NOMO-1 treated with dmso at 0.1 percent for 144 hours (cell line): Measurements from ENCODE around the gene CCDC93.

Source experiments
- DNase-seq: peaks from one replicate; lab custom pipeline; 2025; ENCODE audit not compliant: unreplicated experiment; lab: John Stamatoyannopoulos, UW

CCDC93 gene, protein sequence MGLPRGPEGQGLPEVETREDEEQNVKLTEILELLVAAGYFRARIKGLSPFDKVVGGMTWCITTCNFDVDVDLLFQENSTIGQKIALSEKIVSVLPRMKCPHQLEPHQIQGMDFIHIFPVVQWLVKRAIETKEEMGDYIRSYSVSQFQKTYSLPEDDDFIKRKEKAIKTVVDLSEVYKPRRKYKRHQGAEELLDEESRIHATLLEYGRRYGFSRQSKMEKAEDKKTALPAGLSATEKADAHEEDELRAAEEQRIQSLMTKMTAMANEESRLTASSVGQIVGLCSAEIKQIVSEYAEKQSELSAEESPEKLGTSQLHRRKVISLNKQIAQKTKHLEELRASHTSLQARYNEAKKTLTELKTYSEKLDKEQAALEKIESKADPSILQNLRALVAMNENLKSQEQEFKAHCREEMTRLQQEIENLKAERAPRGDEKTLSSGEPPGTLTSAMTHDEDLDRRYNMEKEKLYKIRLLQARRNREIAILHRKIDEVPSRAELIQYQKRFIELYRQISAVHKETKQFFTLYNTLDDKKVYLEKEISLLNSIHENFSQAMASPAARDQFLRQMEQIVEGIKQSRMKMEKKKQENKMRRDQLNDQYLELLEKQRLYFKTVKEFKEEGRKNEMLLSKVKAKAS

DNA sequence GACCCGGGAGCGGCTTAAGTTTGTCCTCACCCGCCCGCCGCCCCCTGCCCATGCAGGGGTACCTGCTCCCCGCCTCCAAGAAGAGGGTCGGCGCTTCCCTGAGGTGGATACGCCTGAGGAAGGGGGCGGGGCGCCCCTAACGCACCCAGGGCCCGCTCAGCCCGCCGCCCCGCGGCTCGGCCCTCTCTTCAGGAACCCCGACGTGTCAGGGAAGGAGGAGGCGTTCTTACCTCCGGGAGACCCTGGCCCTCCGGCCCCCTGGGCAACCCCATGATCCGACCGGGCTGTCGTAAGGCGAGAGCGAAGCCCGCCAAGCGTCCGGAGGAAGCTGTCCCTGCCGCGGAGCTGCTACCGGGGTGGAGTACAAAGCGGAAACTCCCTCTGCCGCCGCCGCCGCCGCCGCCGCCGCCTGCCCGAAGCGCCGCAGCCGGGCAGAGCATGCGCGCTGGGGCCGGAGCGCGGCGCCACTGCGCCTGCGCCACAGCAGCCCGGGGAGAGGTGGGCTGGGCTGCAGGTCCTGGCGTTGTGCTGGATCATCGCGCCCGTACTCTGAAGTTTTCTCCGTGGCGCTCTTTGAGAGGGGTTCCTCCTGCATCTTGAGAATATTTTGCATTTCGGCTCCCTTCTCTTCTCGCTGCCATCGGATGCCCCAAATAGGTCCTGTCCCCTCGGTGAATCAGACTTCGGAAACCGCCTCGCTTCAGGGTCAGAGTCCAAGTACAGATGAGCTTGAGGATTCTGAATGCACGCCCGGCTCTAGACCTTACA is at the start of gene CCDC93:
TSS of gene CCDC93 (minus strand) at position 347 of the 768 bp plus-strand sequence. CDS start at position 272, 75 bp downstream.
- DNase-seq, result peak; percentile 77

DNA sequence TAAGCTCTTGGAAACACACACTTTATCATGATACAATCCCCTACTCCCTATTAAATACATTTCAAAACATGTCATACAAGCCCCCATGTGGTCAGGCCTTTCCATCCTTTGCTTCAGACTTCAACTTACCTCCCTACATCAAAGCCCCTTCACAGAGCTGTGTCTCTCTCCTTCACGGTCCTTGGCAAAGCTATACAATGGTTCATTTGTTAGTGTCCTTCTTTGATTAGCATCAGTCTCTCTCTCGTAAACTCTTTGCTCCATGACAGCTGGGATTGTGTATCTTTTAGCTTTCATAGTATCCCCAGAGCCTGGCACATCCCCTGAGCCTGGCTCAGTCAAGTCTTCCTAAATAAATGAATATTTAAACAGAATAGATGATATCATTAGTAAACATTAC is 48.8 kb upstream of the CCDC93 start:
- no peak for DNase-seq

DNA sequence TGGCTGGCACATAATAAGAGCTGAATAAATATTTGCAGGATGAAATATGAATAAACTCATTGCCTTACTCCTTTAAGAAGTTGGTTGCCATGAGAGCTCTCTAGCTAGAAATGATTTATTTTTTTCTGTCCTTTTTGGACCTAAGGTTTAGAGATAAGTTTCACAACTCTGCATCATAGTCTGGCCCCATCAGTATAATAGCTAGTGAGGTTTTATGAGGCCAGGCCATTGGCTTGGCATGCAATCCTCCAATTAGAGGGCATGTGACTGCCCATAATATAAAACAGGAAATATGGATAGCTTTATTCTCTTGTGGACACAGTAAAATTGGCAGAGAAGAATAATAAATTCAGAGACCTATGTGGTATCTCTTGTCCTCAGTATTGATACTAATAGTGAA is 48.2 kb upstream of the CCDC93 start:
- peak; percentile 12 for DNase-seq

DNA sequence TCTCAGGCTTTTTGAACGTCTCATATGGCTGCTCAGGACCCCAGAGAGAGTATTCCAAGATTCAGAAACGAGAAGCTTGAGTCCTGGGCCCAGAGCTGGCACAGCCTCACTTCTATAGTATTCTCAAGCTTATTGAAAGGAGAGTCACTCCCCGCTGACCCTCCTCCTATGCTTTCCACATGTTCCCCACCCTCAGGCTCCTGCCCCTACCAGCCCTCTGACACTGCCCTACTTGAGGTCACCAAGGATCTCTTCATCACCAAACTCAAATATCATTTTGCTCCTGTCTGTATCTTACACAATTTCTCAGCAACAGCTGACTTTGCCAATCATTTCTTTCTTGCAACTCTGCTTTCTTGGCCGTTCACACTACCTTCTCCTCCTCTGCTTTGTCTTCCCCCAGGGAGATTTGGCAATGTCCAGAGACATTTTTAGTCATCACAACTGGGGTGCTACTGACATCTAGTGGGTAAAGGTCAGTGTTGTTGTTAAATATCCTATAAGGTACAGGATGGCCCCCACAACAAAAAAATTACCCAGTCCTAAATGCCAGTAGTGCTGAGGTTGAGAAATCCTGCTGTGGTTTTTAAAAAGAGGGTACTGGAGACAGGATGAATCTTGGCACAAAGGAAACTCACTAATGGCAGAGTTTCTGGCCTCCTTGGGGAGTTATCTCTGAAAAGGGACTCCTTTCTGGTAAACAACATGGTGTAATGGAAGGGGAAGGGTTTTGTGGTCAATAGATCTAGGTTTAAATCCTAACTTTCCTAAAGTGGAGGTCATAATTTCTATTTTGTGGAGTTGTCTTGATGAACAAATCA is 47.5 kb upstream of the CCDC93 start:
- peak; percentile 74 for DNase-seq

DNA sequence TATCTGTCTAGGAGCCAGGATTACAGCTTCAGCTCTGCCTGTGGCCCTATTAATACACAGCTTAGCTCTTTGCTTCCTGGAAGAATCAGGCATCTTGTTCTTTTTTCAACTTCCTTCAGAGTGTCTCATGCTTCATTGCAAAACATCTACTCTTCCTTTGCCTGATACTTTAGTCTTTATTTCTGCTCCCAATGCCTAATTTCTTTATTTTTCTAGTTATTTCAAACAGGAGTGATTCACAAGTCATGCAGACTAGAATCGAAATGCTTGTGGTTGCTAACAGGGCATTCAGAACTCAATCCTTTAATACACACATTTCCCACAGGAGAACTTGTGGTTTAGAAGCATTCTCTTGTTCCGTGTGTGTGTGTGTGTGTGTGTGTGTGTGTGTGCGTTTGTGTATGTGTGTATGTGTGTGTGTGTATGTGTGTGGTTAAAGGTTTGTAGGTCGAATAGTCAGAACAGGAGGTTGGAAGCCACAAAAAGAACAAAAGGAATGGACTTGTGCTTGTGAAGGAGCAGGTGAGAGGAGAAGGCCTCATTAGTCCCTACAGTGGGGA is 46.1 kb upstream of the CCDC93 start:
- DNase-seq, result peak; percentile 8

DNA sequence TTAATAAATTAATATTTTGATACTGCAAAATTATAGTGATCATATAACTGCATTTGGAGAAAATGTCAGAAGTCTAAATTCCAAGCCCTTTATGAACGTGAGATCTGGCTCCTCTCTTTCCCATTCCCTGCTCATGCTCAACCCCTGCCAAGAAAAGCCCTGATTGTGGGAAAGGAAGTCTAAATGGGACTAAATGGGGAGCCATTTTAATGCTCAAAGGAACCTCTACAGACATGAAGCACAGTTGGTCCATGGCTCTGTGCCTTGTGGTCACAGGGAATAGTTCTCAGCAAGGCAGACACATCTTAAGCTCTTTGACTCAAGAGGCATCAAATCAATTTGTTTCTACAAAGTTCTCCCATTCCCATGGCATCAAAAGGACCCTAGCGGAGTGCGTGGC is 45.1 kb upstream of the CCDC93 start:
- no peak for DNase-seq

DNA sequence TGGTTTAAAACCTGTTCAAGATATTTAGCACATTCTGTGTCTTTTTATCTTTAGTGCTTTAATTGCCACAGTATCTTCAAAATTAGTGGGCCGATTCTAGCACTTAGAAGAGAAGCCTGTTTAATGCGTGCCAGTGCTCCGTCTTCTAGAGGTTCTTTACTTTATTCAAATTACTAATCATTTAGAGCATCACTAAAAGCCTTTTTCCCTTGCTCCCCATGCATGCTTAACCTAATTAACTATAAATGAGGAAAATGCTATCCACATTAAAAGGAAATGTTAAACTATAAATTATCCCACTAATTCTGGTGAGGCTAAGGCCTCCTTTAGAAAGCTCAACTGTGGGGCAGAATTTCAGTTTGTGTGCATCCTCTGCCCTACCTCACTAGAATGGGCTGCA is 42.9 kb upstream of the CCDC93 start:
- no peak for DNase-seq

DNA sequence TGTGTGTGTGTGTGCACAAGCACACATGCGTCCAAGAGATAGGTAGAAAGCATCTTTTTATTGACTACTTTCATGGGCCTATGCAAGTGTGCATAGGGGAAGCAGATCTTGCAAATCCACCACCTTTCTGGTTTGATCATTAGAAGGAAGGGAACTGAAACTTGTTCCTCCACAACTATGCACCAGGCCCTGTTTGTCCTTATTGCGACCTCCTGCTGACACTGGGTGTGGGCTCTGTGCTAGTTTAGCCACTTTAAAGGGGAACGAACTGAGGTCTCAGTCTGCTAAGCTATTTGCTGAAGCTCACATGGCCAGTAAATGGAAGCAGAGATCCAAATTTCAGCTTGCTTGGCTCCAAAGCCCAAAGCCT is 42.3 kb upstream of the CCDC93 start:
- peak; percentile 87 for DNase-seq

DNA sequence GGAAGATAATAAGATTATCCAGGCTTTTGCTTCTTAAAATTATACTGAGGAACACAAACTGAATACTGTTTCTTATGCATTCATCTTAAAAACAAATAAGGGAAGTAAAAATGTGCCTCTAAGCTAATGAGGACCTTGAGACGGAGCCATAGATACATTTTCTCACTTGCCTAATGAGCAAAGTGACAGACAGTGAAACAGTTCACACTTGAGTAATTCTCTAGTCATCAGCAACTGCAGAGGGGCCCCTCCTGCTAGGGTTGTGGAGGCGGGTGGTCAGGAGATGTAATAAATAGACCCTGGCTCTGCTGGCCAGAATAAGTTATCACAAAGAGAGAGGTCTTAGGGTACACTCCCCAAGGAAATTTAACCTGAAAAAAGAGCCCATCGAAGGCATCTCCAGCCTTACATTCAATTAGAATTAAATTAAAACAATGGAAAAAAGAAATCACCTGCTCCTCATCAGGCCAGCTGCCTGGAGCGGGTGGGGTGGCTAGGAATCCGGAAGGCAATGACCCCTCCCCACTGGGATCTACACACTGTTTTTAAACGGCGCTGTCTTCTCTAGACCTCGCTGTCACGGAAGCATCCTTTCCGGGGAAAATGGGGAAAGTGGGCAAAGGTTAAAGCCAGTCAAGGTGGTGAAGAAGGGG is 41.8 kb upstream of the CCDC93 start:
- DNase-seq, result peak; percentile 58

DNA sequence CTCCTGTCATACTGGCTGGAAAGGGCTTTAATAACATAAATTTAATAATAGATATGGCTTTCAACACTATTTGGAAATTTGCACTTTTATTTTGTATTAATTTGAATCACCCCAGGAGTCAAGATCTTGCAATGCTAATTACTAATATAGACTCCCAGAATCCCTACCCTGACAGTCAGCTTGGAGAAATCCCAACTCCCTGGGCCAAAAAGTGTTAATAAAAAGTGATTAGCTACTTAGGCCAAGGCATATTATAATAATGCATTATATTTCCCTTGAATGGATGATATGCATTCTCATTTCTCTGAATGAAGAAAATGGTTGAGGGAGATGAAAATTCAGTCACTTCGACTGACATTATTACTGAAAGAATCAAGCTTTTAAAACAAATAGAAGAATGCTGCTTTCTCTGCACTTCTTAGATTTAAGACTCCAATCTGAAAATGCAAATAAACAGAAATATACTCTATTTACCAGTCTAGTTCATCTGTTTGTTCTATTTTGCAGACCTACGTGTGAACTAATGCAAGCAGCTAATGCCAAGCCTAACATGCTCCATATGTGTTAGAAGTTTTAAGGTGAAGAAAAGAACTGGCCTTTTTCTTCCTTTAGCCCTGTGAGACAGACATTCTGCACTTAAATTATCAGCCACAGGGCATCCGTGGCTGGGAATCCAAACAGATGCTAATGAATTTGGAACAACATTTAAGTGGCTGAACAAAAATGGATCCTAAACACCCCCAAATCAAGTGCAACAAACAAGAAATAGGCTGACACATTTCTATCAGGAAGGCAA is 40.5 kb upstream of the CCDC93 start:
- DNase-seq, result no peak

DNA sequence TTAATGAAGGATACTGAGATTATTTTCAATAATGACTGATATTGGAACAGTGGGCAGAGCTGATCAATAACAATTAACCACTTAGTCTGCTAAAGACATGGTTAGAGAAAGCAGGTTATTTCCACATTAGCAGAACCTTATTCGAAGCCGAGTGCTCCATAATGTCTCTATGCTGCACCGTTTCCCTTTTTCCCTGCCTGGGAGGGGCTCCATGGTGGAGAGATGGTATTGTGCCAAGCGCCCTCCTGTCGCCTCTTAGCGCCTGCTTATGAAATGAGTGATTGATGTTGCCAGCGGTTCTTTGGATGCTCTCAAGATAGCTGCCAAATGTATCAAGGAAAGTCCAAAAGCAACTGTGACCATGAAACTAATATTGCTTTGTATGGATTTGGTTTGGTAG is 39.8 kb upstream of the CCDC93 start:
- DNase-seq, result no peak

DNA sequence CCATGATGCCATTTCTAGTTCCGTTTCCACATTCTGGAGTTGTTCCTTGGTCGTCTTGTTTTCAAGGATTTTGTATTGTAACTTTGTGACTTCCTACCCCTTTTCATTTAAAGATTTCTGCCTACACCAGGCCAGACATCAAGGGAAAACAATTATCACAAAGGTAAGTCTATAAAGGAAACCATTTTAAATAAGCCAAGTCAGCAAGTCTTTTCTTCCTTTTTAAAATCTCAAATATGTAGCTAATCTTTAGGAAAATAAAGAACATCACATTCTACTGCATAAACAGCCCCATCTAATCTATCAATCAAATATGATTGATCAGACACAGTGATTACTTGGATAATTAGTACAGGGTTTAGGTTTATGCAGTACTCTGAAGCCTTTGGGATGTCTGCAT is 38.6 kb upstream of the CCDC93 start:
- no peak for DNase-seq

DNA sequence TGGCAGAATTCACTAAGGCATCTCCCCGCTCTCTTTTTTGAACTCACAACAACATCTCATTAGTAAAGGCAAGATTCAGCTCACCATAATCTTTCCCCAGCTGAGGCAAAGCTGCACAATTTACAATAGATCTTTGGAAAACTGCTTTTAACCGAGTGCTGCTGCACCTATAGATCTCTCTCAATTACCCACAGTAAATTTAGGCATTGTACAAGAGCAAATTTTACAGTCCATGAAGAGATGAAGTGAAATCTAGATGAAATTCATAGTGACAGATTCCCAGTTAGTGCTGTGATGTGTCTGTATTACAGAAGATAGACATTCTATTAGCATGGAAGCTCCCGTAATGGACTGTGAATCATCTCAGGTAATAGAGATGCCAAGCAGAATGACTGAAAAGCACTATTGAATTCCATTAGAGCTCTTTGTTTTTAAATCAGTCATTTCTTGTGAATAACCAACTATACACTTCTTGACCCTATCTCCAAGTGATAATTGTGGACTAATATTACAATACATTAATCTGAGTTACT is 38.0 kb upstream of the CCDC93 start:
- no peak for DNase-seq

DNA sequence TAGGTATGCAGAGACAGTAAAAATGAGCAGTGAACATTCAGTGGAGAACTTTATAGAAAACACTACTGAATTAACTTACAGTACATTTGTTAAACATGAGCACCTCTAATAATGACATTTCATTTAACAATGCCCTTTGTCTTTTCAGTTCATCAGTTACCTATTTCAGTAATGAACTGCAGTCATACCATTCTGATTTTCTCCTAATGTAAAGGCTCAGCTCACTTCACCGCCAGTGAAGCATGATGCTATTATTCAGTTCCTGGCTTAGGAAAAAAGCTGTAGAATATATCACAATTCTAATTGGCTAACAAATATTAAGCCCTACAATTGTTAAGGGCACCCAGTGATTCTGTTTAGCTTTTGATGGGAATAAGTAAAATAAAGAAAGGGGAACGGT is 37.1 kb upstream of the CCDC93 start:
- no peak for DNase-seq

DNA sequence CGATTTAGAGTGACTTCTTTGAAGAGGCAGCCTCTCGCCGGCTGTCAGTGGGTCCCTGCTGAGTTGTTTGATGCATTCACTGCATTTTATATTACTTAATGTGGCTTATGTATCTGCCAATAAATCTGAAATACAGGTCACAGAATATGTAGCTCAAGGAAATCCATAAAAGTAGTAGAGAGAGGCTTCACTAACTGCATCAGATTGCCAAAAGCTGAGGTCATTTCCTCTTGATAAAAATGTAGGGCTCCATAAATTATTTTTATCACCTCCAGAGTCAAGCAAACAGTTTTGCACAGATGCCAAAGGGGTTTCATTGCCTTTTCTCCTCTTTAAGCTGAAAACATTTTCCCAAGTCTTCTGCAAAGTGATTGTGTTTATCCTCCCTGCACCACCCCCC is 36.5 kb upstream of the CCDC93 start:
- DNase-seq, result no peak

DNA sequence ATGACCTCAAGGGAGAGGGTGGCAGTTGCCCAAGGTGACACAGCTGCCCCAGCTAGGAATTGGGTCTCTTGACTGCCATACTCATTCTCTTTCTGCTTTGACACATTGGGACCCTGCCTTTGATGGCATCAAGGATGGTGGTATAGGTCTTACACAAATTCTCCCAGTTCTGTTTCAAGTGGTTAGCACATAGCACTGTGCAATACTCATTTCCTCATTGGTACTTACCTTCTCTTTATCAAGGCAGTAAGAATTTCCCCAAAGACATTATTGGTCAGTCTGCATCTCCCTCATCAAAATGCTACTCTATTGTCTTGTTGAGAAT is 35.9 kb upstream of the CCDC93 start:
- peak; percentile 16 for DNase-seq

DNA sequence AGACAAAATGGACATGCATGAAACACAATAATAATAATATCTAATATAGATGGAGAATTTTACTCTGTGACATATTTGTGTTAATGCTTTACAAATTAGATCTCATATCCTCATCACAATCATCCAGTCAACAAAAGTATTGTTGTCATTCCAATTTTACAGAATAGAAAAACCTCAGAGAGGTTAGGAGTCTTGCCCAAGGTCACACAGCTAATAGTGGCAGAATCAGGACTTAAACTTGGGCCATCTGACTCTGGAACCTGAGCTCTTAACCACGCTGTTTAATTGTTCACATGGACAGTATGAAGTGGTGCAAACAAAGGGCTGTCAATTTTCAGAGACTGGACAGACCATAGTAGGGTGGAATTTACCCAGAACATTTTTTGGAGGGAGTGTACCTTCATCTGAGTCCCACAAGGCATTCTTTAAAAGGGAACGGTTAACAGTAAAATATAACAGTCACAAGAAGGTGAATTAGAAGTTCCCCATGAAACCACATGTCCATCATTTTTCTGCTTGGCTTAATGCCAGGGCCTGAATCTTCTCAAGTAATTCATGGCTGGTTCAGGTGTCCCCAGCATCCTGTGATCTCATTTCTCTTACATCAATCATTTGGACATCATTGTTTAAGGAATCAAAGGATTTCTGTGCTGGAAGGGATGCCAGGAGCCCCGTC is 35.4 kb upstream of the CCDC93 start:
- DNase-seq, result no peak

DNA sequence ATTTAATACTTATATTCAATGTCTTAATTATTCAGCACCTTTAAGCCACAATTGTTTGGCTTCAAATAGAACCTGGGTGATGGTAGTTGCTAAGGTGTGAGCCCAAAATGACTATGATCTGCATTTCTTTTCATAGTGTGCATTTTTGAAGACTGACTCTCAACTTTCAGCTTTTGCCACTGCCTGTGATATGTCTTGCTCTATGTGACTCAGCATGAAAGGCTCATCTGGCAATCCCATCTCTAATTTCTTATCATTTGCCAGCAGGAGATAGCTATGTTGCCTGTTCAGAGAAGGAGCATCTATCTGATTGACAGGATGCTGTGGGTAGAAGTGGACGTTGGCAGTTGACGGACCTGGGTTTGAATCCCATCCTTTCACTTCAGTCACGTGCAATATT is 34.5 kb upstream of the CCDC93 start:
- no peak for DNase-seq

DNA sequence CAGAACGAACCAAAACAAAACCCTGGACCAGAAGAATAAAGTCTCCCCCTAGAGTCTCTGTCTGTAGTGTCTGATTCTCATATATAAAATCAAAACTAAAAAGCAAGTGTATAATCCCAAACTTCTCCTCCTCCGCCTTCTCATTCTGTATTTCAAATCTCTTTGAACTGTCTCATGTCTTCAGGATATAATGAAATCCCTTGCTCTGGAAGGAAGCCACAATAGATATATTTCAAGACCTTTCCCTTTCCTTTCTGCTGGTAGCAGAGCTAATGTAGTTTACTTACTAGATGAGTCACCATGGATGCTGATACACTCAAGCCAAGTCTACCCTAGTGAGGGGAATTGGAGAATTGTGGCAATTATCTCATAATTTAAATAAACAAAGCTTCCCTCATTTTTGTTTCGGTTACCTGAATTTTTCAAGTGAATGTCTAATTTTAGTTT is 33.5 kb upstream of the CCDC93 start:
- DNase-seq, result no peak
